ENCODE data around the gene LCNL1.

GRCh38 chr9:137001857-137002645 is 19.3 kb downstream of the LCNL1 start:
- TF ChIP-seq CTCF (conservative IDR thresholded peaks at IDR 0.05 in 1 of 2, IDR thresholded peaks at IDR 0.05 in 1 of 2; ENCODE audit: extremely low read depth in 1 of 2, insufficient read depth in 1 of 2, low read depth in 1 of 2, low read length in 2 of 2) (no peak), EZH2 (IDR thresholded peaks at IDR 0.05; ENCODE audit: borderline replicate concordance, low read length) (no peak)

Measured in mammary epithelial cell (primary cell).